K562 (cell line): ENCODE data around the gene GNG14. TPM values are rescaled to one million over a fixed set of nuclear protein-coding genes. Genes with fewer than 3 reads are reported as not detected.
A peak's percentile ranks its signal among the peaks of the same experiment; 100 is the strongest.

Experiments
- ATF2 ChIP-seq: sonication (generic); formaldehyde crosslinking; IDR thresholded peaks from 2 replicates; pipeline ENCODE4 v1.8.1; 2022; ENCODE audit warnings: missing genetic modification reagents
- ATF7 ChIP-seq: fragments of 450-650 bp; IDR thresholded peaks from 2 replicates; pipeline ENCODE4 v1.7.1; 2014; ENCODE audit warnings: mild to moderate bottlenecking, moderate library complexity
- CBX8 ChIP-seq: fragments of 200-600 bp; sonication (generic); IDR thresholded peaks from 2 replicates; pipeline ENCODE4 v1.6.1; 2012; ENCODE audit warnings: borderline replicate concordance, mixed run types, low read depth, mild to moderate bottlenecking, moderate library complexity, mixed read lengths, low read length, control low read depth, inconsistent platforms; ENCODE audit not compliant: poor library complexity, severe bottlenecking; ENCODE audit errors: extremely low read depth
- CHD1 ChIP-seq: fragments of 200-600 bp; sonication (generic); IDR thresholded peaks from one replicate; pipeline ENCODE4 v1.6.1; 2012; ENCODE audit warnings: mild to moderate bottlenecking, moderate library complexity, low read length, inconsistent platforms
- E2F4 ChIP-seq: sonication (generic); formaldehyde crosslinking; IDR thresholded peaks from 2 replicates; pipeline ENCODE4 v1.8.0; 2022; ENCODE audit warnings: mild to moderate bottlenecking, low read depth, missing genetic modification reagents
- EGR1 ChIP-seq: fragments of 450-650 bp; conservative IDR thresholded peaks from 2 replicates; pipeline ENCODE4 v1.6.1; 2017; ENCODE audit warnings: mild to moderate bottlenecking
- FUS ChIP-seq: fragments of 200-400 bp; formaldehyde crosslinking; optimal IDR thresholded peaks from 2 replicates; pipeline ENCODE3; 2017; ENCODE audit warnings: low read depth, low read length
- HDAC2 ChIP-seq: fragments of 450-650 bp; IDR thresholded peaks from 2 replicates; pipeline ENCODE4 v1.6.1; 2016; ENCODE audit warnings: mild to moderate bottlenecking
- HMGXB4 ChIP-seq: sonication (generic); formaldehyde crosslinking; IDR thresholded peaks from 2 replicates; pipeline ENCODE4 v1.8.1; 2023; ENCODE audit warnings: mild to moderate bottlenecking, missing genetic modification reagents
- NFXL1 ChIP-seq: fragments of 450-650 bp; formaldehyde crosslinking; IDR thresholded peaks from 2 replicates; pipeline ENCODE4 v1.4.0; 2021; ENCODE audit warnings: mild to moderate bottlenecking
- NR2C1 ChIP-seq, 2 experiments: fragments of 450-650 bp; IDR thresholded peaks; 2 replicates each; pipeline ENCODE4 v1.6.1; 2017; ENCODE audit warnings: mild to moderate bottlenecking in 2 of 2, antibody characterized with exemption in 1 of 2, inconsistent platforms in 1 of 2, missing compliant biosample characterization in 1 of 2, missing genetic modification characterization in 1 of 2
- PHF20 ChIP-seq: fragments of 450-650 bp; IDR thresholded peaks from 2 replicates; pipeline ENCODE4 v1.6.1; 2018; ENCODE audit not compliant: partially characterized antibody
- PREB ChIP-seq: sonication (generic); formaldehyde crosslinking; IDR thresholded peaks from 2 replicates; pipeline ENCODE4 v1.8.1; 2023; ENCODE audit warnings: mild to moderate bottlenecking, missing genetic modification reagents
- TEAD1 ChIP-seq, 2 experiments: fragments of 450-650 bp in 1 of 2; sonication (generic) in 1 of 2; formaldehyde crosslinking; IDR thresholded peaks; 2 replicates each; pipeline versions ENCODE4 v1.4.0 to v1.8.0; 2020 to 2022; ENCODE audit warnings: mild to moderate bottlenecking in 2 of 2, missing genetic modification reagents in 1 of 2
- ZFP30 ChIP-seq: fragments of 250-450 bp; sonication (Bioruptor Pico); IDR thresholded peaks from 2 replicates; pipeline ENCODE4 v1.8.0; 2022; ENCODE audit warnings: moderate library complexity, mild to moderate bottlenecking, inconsistent platforms, borderline replicate concordance
- ZNF232 ChIP-seq: sonication (generic); formaldehyde crosslinking; IDR thresholded peaks from 2 replicates; pipeline ENCODE4 v1.8.0; 2022; ENCODE audit warnings: mild to moderate bottlenecking, missing genetic modification reagents
- ZNF253 ChIP-seq: fragments of 250-450 bp; sonication (Bioruptor Pico); conservative IDR thresholded peaks from 2 replicates; pipeline ENCODE4 v1.6.1; 2021; ENCODE audit warnings: mild to moderate bottlenecking
- ZNF41 ChIP-seq: fragments of 250-450 bp; sonication (Bioruptor Pico); conservative IDR thresholded peaks from 2 replicates; pipeline ENCODE4 v1.4.0; 2020; ENCODE audit warnings: mild to moderate bottlenecking
- ZNF561 ChIP-seq: fragments of 450-650 bp; formaldehyde crosslinking; conservative IDR thresholded peaks from 2 replicates; pipeline ENCODE4 v1.4.0; 2020; ENCODE audit warnings: mild to moderate bottlenecking, moderate library complexity
- ZNF644 ChIP-seq: fragments of 200-800 bp; sonication (Bioruptor generic); IDR thresholded peaks from 2 replicates; pipeline ENCODE4 v1.6.1; 2016; ENCODE audit warnings: low read depth, missing genetic modification characterization, missing compliant biosample characterization
- polyA plus RNA-seq, 8 experiments: library from polyadenylated mRNA; depleted of rRNA in 4 of 8; stranded (reverse) in 5 of 8; unstranded in 3 of 8; fragments of >200 nt; fragmentation: Nextera tagmentation in 2 of 8; fragmentation: Illumina TruSeq in 1 of 8; extraction: Ambion mirVana in 2 of 8; extraction: Trizol in 1 of 8; gene quantifications; 2 replicates each; pipeline versions ENCODE4 v1.2.1 to v1.2.3, GENCODE V29; 2011 to 2014; ENCODE audit warnings: inconsistent platforms in 1 of 8, missing spikeins in 1 of 8
- total RNA-seq, 7 experiments: library from RNA; depleted of rRNA in 6 of 7; stranded (reverse); fragments of >200 nt in 6 of 7; fragmentation: Illumina TruSeq in 2 of 7; extraction: Trizol in 2 of 7; gene quantifications; 2 replicates each; pipeline versions ENCODE4 v1.2.1 to v1.2.3, GENCODE V29; 2011 to 2021; ENCODE audit warnings: low replicate concordance in 1 of 7

The GNG14 gene
- total and polyA plus RNA-seq, 9 of the 15 experiments (the other 6 are each of a cell fraction or from before 2014, with no cell fraction given) = not detected

GRCh38 chr19:12722566-12723380, 35.0 kb downstream of the GNG14 start (continued):
- TF ChIP-seq CBX8 (no peak), ZFP30 (CRISPR knock-in tag) (no peak), EGR1 (peak; percentile 55; the same call in 1 of the 2 replicates), NFXL1 (CRISPR knock-in tag) (no peak), ATF2 (CRISPR knock-in tag) (no peak), PHF20 (peak; percentile 71), ZNF232 (no peak), HMGXB4 (CRISPR knock-in tag) (no peak), ZNF644 (peak; percentile 59; the same call in 1 of the 2 replicates), PREB (CRISPR knock-in tag) (0 out of 2 replicates have a peak, but pooled peaks have one; percentile 81), ATF7 (peak; percentile 76), E2F4 (CRISPR knock-in tag) (peak; percentile 35; the same call in 1 of the 2 replicates), CHD1 (peak; percentile 23), HDAC2 (peak; percentile 47; the same call in 1 of the 2 replicates), FUS (no peak), ZNF561 (CRISPR knock-in tag) (no peak), NR2C1 (IDR thresholded peaks at IDR 0.05) (peak; percentile 85), NR2C1 (tag; IDR thresholded peaks at IDR 0.05) (peak; percentile 72; the same call in 1 of the 2 replicates), ZNF41 (CRISPR knock-in tag) (no peak), TEAD1 (CRISPR knock-in tag; IDR thresholded peaks at IDR 0.05) (peak in 1 of 2 experiments; percentile 63; a peak in 1 of 4 replicates), ZNF253 (no peak)
